HFFc6 (cell line): ENCODE data around the gene BSCL2. TPM values are rescaled to one million over a fixed set of nuclear protein-coding genes. Genes with fewer than 3 reads are reported as not detected.

Experiments used
- DNase-seq: peaks from one replicate; pipeline ENCODE4 v3.0.0-alpha.2; 2018
- H3K27ac Mint-ChIP-seq: 2 replicates; pipeline ENCODE4 v1.8.0; 2020; ENCODE audit warnings: mild to moderate bottlenecking, mixed read lengths
- H3K27me3 Mint-ChIP-seq: 2 replicates; pipeline ENCODE4 v1.8.0; 2021; ENCODE audit warnings: mild to moderate bottlenecking, moderate library complexity, mixed read lengths; ENCODE audit not compliant: insufficient read depth
- H3K36me3 Mint-ChIP-seq: 2 replicates; pipeline ENCODE4 v1.8.0; 2021; ENCODE audit warnings: low read depth, mixed read lengths
- H3K4me1 Mint-ChIP-seq: 2 replicates; pipeline ENCODE4 v1.8.0; 2020; ENCODE audit warnings: low read depth, mixed read lengths
- H3K4me3 Mint-ChIP-seq: 2 replicates; pipeline ENCODE4 v1.8.0; 2020; ENCODE audit warnings: mild to moderate bottlenecking, moderate library complexity, mixed read lengths
- H3K9me3 Mint-ChIP-seq: 2 replicates; pipeline ENCODE4 v1.8.0; 2020; ENCODE audit warnings: mild to moderate bottlenecking, mixed read lengths
- CTCF ChIP-seq: fragments of 200-600 bp; sonication (generic); IDR thresholded peaks from 2 replicates; pipeline ENCODE4 v1.5.0; 2021; ENCODE audit warnings: antibody characterized with exemption, mild to moderate bottlenecking
- total RNA-seq, 6 experiments: library from RNA; stranded (reverse); fragmentation: NEBNext Ultra II Directional; extraction: Animal tissue kit (Norgen Biotek cat#: 25700); gene quantifications; 2 replicates in 1 of 6; 3 replicates in 5 of 6; pipeline ENCODE4 v1.2.3, GENCODE V29; 2021

The BSCL2 gene
- total RNA-seq, 6 experiments from 2014 or later, result 50.7 to 67.4 (median 56.8) TPM

- Mint-ChIP-seq H3K4me1 (peaks cover 18% of the 10 kb centered on the region), H3K36me3 (peaks cover 52% of the 10 kb centered on the region), H3K27ac (no peak overlapping the region), H3K9me3 (no peaks in the 10 kb centered on the region), H3K27me3 (no peaks in the 10 kb centered on the region; the same call in 1 of the 2 replicates), H3K4me3 (no peak overlapping the region)
- no peak for DNase-seq
- TF ChIP-seq CTCF, result no peak
Measured at GRCh38 chr11:62716206-62716605, 9.0 kb upstream of the BSCL2 start.

- TF ChIP-seq CTCF, result no peak
- no peaks in the 10 kb centered on the region; the same call in 1 of the 2 replicates for H3K27me3 Mint-ChIP-seq
- H3K4me3 Mint-ChIP-seq, result no peak overlapping the region
- no peak overlapping the region; the same call in 1 of the 2 replicates for H3K27ac Mint-ChIP-seq
- peaks cover 14% of the 10 kb centered on the region for H3K4me1 Mint-ChIP-seq
- no peak for DNase-seq
- H3K36me3 Mint-ChIP-seq, result peaks cover 52% of the 10 kb centered on the region
- no peaks in the 10 kb centered on the region for H3K9me3 Mint-ChIP-seq
Measured at GRCh38 chr11:62715150-62716130, 8.2 kb upstream of the BSCL2 start.

- Mint-ChIP-seq H3K4me3 (no peak overlapping the region), H3K27me3 (no peaks in the 10 kb centered on the region; the same call in 1 of the 2 replicates), H3K27ac (peak overlapping the region; percentile 36), H3K4me1 (peaks cover 24% of the 10 kb centered on the region), H3K36me3 (peaks cover 49% of the 10 kb centered on the region), H3K9me3 (no peaks in the 10 kb centered on the region)
- DNase-seq, result no peak
- no peak for TF ChIP-seq CTCF
Measured at GRCh38 chr11:62713343-62713742, 6.1 kb upstream of the BSCL2 start.

- Mint-ChIP-seq H3K4me1 (peaks cover 24% of the 10 kb centered on the region), H3K9me3 (no peaks in the 10 kb centered on the region), H3K27me3 (peaks cover 3% of the 10 kb centered on the region), H3K36me3 (peaks cover 44% of the 10 kb centered on the region), H3K4me3 (no peak overlapping the region), H3K27ac (no peak overlapping the region)
- no peak for TF ChIP-seq CTCF
- no peak for DNase-seq
Measured at GRCh38 chr11:62712861-62713260, 5.6 kb upstream of the BSCL2 start.

GRCh38 chr11:62712276-62712812 lies 5.1 kb upstream of the BSCL2 start:
- H3K4me1 Mint-ChIP-seq, result peaks cover 24% of the 10 kb centered on the region
- peaks cover 39% of the 10 kb centered on the region for H3K36me3 Mint-ChIP-seq
- no peak overlapping the region for H3K4me3 Mint-ChIP-seq
- TF ChIP-seq CTCF, result no peak
- peaks cover 5% of the 10 kb centered on the region for H3K27me3 Mint-ChIP-seq
- no peak for DNase-seq
- no peaks in the 10 kb centered on the region for H3K9me3 Mint-ChIP-seq
- no peak overlapping the region for H3K27ac Mint-ChIP-seq
